ENCODE measurements around the gene ASB10.

DNA sequence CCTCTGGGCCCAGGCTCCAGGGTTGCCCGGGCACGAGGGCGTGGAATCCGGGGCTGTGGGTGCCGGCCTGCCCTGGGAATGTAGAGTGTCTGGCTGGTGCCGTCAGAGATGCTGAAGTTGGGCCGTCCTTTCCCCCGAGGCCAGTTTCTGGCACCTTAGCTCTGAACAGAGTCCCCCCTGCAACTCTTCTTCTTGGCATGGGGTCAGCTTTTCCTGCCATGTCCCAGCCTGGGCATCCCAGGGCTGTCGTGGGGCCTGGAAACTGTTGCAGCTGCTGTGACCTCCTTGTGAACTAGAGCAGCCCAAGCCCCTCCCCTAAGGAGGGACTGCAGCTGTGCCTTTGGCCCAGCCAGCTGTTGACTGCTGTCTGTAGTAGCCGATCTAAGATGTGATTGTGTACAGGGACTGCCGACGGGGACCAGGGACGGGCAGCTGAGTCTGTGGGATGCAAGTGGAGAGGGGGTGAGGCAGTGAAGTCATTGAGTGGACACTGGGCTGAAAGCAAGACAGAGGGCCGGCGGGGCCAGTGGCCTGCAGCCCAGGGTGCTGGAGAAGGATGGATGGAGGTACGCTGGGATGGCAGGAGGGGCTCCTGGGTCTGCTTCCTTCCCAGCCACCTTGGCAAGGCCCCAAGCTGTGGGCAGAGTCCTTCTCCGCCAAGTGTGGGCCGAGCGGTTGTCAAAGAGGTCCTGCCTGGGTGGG is 55.3 kb downstream of the ASB10 start:
- TF ChIP-seq CTCF (IDR thresholded peaks at IDR 0.05) = no peak
- no peak for TF ChIP-seq EZH2 (IDR thresholded peaks at IDR 0.05; ENCODE audit: borderline replicate concordance, insufficient read depth, low read depth, low read length, poor library complexity, severe bottlenecking)
